Measurements from ENCODE around the gene UGT1A1. TPM values are rescaled to one million over a fixed set of nuclear protein-coding genes. Genes with fewer than 3 reads are reported as not detected.
A peak's percentile ranks its signal among the peaks of the same experiment; 100 is the strongest.

The UGT1A1 gene
- under 1 TPM in 1 of 6 donors, not detected in 5; 0.28 TPM for total RNA-seq
- not detected for polyA plus RNA-seq

DNA sequence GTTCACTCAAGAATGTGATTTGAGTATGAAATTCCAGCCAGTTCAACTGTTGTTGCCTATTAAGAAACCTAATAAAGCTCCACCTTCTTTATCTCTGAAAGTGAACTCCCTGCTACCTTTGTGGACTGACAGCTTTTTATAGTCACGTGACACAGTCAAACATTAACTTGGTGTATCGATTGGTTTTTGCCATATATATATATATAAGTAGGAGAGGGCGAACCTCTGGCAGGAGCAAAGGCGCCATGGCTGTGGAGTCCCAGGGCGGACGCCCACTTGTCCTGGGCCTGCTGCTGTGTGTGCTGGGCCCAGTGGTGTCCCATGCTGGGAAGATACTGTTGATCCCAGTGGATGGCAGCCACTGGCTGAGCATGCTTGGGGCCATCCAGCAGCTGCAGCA, at the start of gene UGT1A1:
TSS of gene UGT1A1 (plus strand) at position 228 of the 400 bp plus-strand sequence. CDS start at position 246, 18 bp downstream.
- Histone ChIP-seq H3K27ac (no peak within 1 kb of the TSS), H3K36me3 (no peaks in the 10 kb centered on the region), H3K27me3 (no peaks in the 10 kb centered on the region), H3K4me3 (no peak within 1 kb of the TSS), H3K9me3 (no peaks in the 10 kb centered on the region), H3K4me1 (no peaks in the 10 kb centered on the region)
- ATAC-seq: peak in 1 of 4 donors; percentile 38
- WGBS, 2 donors: 65 to 66% methylated on average over 6 of the region's 6 CpGs
- TF ChIP-seq, protein P1, sequence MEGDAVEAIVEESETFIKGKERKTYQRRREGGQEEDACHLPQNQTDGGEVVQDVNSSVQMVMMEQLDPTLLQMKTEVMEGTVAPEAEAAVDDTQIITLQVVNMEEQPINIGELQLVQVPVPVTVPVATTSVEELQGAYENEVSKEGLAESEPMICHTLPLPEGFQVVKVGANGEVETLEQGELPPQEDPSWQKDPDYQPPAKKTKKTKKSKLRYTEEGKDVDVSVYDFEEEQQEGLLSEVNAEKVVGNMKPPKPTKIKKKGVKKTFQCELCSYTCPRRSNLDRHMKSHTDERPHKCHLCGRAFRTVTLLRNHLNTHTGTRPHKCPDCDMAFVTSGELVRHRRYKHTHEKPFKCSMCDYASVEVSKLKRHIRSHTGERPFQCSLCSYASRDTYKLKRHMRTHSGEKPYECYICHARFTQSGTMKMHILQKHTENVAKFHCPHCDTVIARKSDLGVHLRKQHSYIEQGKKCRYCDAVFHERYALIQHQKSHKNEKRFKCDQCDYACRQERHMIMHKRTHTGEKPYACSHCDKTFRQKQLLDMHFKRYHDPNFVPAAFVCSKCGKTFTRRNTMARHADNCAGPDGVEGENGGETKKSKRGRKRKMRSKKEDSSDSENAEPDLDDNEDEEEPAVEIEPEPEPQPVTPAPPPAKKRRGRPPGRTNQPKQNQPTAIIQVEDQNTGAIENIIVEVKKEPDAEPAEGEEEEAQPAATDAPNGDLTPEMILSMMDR (IDR thresholded peaks at IDR 0.05): no peak
- FAIRE-seq: no peak
- intact Hi-C loops (cut with DNase I): no loop called here
- no peak for DNase-seq

DNA sequence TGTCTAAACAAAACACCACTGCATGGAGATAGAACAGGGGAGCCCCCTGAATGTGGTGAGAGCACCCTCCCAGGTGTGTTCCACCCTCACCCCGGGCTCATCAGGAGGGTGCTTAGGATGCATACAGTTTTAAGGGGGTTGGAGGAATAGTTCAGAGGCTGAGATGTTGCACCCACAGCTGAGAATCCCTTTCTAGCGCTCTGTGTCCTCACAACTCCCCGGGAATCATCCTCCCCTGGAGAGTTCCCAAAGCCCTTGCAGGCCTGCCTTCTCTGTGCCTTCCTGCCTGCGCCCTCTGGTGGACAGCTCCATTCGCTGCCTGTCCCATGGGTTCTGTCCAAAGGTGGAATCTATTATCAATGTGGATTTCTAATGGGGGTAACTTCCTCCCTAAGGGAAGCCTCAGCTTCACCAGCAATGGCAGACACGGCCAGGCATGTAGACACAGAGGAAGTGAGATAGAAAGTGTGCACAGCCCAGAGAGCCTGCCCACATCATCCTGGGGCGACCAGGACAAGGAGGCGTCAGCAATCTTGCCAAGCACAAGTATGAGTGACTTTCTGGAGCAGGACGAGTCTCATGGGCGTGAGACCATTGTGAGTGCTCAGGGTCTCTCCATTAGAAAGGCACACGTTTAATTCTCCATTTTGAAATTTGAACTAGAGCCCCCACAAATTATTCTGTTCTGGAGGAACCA, 48.6 kb upstream of the UGT1A1 start:
- no peaks in the 10 kb centered on the region for H3K4me1 ChIP-seq
- DNase-seq: peak; percentile 63 to 95 (median 82)
- FAIRE-seq: no peak
- intact Hi-C loops (cut with DNase I): no loop called here
- peak; percentile 88 to 99 (median 98) for ATAC-seq
- H3K27ac ChIP-seq: no peak overlapping the region
- 29 to 30% methylated on average over 11 of the region's 11 CpGs for WGBS, 2 donors
- H3K9me3 ChIP-seq: no peaks in the 10 kb centered on the region
- no peaks in the 10 kb centered on the region for H3K27me3 ChIP-seq
- H3K4me3 ChIP-seq: no peak overlapping the region
- TF ChIP-seq, protein P1 (IDR thresholded peaks at IDR 0.05): peak; percentile 78 to 87 (median 84)
- no peaks in the 10 kb centered on the region for H3K36me3 ChIP-seq

DNA sequence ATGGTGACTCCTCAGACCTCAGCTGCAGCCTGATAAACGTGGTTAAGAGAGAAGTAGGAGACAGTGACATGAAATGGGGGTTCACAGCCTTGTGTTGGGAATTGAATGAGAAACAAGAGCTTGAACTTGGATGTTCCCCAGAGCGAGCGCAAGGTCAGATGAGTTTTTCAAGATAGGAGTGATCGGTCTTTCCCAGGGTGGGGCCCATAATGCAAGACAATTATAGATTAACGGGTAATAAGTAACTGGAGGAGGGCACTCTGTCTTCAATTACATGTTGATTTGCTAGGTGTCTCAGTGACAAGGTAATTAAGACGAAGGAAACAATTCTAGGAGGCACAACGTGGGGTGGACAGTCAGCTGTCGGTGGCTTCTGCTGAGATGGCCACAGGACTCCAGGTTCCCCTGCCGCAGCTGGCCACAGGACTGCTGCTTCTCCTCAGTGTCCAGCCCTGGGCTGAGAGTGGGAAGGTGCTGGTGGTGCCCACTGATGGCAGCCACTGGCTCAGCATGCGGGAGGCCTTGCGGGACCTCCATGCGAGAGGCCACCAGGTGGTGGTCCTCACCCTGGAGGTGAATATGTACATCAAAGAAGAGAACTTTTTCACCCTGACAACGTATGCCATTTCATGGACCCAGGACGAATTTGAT, 47.3 kb upstream of the UGT1A1 start, which contains the start of gene UGT1A5:
TSS of gene UGT1A5 (plus strand) at position 297 of the 651 bp plus-strand sequence. CDS start at position 382, 85 bp downstream.
- TF ChIP-seq, protein P1 (IDR thresholded peaks at IDR 0.05): no peak
- Histone ChIP-seq H3K4me3 (no peak within 1 kb of the TSS), H3K9me3 (no peaks in the 10 kb centered on the region), H3K27ac (no peak within 1 kb of the TSS), H3K36me3 (no peaks in the 10 kb centered on the region), H3K27me3 (no peaks in the 10 kb centered on the region), H3K4me1 (no peaks in the 10 kb centered on the region)
- intact Hi-C loops (cut with DNase I): no loop called here
- ATAC-seq (no peak), DNase-seq (no peak), FAIRE-seq (no peak)
- WGBS, 2 donors: 61 to 62% methylated on average over 14 of the region's 14 CpGs

DNA sequence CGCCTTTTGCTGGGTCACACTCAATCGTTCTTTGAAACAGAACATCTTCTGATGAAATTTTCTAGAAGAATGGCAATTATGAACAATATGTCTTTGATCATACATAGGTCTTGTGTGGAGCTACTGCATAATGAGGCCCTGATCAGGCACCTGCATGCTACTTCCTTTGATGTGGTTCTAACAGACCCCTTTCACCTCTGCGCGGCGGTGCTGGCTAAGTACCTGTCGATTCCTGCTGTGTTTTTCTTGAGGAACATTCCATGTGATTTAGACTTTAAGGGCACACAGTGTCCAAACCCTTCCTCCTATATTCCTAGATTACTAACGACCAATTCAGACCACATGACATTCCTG, 46.8 kb upstream of the UGT1A1 start:
- Histone ChIP-seq H3K4me3 (no peak overlapping the region), H3K36me3 (no peaks in the 10 kb centered on the region), H3K27me3 (no peaks in the 10 kb centered on the region), H3K9me3 (no peaks in the 10 kb centered on the region), H3K27ac (no peak overlapping the region), H3K4me1 (no peaks in the 10 kb centered on the region)
- intact Hi-C loops (cut with DNase I): no loop called here
- WGBS, 2 donors: 66 to 69% methylated on average over 7 of the region's 7 CpGs
- FAIRE-seq (no peak), ATAC-seq (no peak), DNase-seq (no peak)
- TF ChIP-seq, protein P1 (IDR thresholded peaks at IDR 0.05): no peak

DNA sequence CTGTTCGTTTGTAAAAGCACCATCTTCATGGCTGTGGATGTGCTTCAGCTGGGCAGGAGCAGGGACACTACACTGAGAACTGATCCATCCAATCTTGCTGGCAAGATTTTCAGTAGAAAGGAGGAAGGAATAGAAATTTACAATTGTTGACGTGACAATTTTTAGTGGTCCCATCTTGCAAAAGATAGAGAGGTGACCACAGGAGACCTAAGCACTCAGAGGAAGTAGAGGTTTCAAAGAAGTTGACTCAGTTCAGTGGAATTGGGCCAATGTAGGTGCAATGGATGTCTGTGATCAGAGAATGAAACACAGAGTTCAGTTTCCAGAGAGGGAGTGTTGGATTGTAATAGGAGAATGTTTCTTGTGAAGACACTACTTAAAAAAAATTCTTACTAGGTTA, 45.9 kb upstream of the UGT1A1 start:
- WGBS, 2 donors: 50 to 70% methylated on average over 2 of the region's 2 CpGs
- no peak overlapping the region for H3K4me3 ChIP-seq
- H3K4me1 ChIP-seq: no peaks in the 10 kb centered on the region
- no peak for DNase-seq
- no peaks in the 10 kb centered on the region for H3K36me3 ChIP-seq
- no peaks in the 10 kb centered on the region for H3K27me3 ChIP-seq
- ATAC-seq: no peak
- no peak for FAIRE-seq
- H3K9me3 ChIP-seq: no peaks in the 10 kb centered on the region
- intact Hi-C loops (cut with DNase I): no loop called here
- no peak overlapping the region for H3K27ac ChIP-seq
- TF ChIP-seq, protein P1 (IDR thresholded peaks at IDR 0.05): no peak
